NCI-H1436 (cell line): Measurements from ENCODE around the gene DACT2.
"Not testable (repeated sequence)": the region's sequence is repeated elsewhere in the genome, so short reads cannot be mapped to it uniquely, and the experiment has no call there.

Source experiments
- DNase-seq: peaks from one replicate; lab custom pipeline; 2025; lab: John Stamatoyannopoulos, UW

Gene DACT2

GRCh38 chr6:168303982-168304751 is 15.4 kb downstream of the DACT2 start:
- no peak for DNase-seq

- no peak for DNase-seq
These were observed 17.0 kb downstream of the DACT2 start for GRCh38 chr6:168302534-168302933.

GRCh38 chr6:168301648-168302398 is 17.8 kb downstream of the DACT2 start:
- DNase-seq: no peak

GRCh38 chr6:168300975-168301647 is 18.5 kb downstream of the DACT2 start:
- no peak for DNase-seq

GRCh38 chr6:168299541-168300511 is 19.8 kb downstream of the DACT2 start:
- DNase-seq: no peak

- DNase-seq: no peak
These were observed 21.9 kb downstream of the DACT2 start for GRCh38 chr6:168297643-168298042.

GRCh38 chr6:168294901-168295300 is 24.7 kb downstream of the DACT2 start:
- DNase-seq: no peak

GRCh38 chr6:168293636-168294530 is 25.7 kb downstream of the DACT2 start:
- no peak for DNase-seq

- peak; percentile 53 for DNase-seq
These were observed 26.8 kb downstream of the DACT2 start for GRCh38 chr6:168292826-168293225.

GRCh38 chr6:168291450-168291849 is 28.1 kb downstream of the DACT2 start:
- no peak for DNase-seq

GRCh38 chr6:168290095-168290494 is 29.5 kb downstream of the DACT2 start:
- DNase-seq: no peak

GRCh38 chr6:168289571-168289962 is 30.0 kb downstream of the DACT2 start:
- no peak for DNase-seq

- DNase-seq: no peak
These were observed 30.6 kb downstream of the DACT2 start for GRCh38 chr6:168288781-168289570.

- DNase-seq: not testable (repeated sequence)
These were observed 32.1 kb downstream of the DACT2 start for GRCh38 chr6:168287460-168287859.

GRCh38 chr6:168286771-168287446 is 32.7 kb downstream of the DACT2 start:
- DNase-seq: not testable (repeated sequence)

- DNase-seq: no peak
These were observed 33.5 kb downstream of the DACT2 start for GRCh38 chr6:168286116-168286515.

- DNase-seq: no peak
These were observed 34.1 kb downstream of the DACT2 start for GRCh38 chr6:168285456-168285855.

- no peak for DNase-seq
These were observed 35.4 kb downstream of the DACT2 start for GRCh38 chr6:168284187-168284586.

GRCh38 chr6:168283686-168284025 is 35.9 kb downstream of the DACT2 start:
- no peak for DNase-seq
